ENCODE measurements around the gene CACNA1D. TPM values are rescaled to one million over a fixed set of nuclear protein-coding genes. Genes with fewer than 3 reads are reported as not detected.

The CACNA1D gene
- total and polyA plus RNA-seq, 8 donors = 5.3 to 22.8 (median 11.6) TPM

DNA sequence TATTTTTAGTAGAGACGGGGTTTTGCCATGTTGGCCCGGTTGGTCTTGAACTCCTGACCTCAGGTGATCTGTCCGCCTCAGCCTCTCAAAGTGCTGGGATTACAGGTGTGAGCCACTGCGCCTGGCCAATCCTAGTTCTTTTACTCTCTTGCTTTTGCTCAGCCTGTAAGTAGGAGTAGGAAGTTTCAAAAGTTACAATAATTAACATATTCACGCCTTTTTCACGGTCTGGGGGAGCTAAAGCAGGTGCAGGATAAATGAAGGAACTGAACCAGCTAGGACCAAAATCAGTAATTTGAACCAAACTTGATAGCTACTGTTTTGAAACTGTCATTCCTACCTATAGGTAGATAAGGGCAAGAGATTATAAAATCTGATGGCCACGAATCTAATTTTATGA lies 98.5 kb downstream of the CACNA1D start:
- ATAC-seq (no peak), DNase-seq (no peak), FAIRE-seq (no peak)
- no peaks in the 10 kb centered on the region for H3K36me3 ChIP-seq
- no peak overlapping the region for H3K27ac ChIP-seq
- H3K4me3 ChIP-seq = no peak overlapping the region
- 79 to 87% methylated on average over 7 of the region's 7 CpGs for WGBS, 2 donors
- TF ChIP-seq, protein P1, sequence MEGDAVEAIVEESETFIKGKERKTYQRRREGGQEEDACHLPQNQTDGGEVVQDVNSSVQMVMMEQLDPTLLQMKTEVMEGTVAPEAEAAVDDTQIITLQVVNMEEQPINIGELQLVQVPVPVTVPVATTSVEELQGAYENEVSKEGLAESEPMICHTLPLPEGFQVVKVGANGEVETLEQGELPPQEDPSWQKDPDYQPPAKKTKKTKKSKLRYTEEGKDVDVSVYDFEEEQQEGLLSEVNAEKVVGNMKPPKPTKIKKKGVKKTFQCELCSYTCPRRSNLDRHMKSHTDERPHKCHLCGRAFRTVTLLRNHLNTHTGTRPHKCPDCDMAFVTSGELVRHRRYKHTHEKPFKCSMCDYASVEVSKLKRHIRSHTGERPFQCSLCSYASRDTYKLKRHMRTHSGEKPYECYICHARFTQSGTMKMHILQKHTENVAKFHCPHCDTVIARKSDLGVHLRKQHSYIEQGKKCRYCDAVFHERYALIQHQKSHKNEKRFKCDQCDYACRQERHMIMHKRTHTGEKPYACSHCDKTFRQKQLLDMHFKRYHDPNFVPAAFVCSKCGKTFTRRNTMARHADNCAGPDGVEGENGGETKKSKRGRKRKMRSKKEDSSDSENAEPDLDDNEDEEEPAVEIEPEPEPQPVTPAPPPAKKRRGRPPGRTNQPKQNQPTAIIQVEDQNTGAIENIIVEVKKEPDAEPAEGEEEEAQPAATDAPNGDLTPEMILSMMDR (IDR thresholded peaks at IDR 0.05) = no peak
- intact Hi-C loops (cut with DNase I) = no loop called here
- no peaks in the 10 kb centered on the region for H3K27me3 ChIP-seq
- H3K9me3 ChIP-seq = no peaks in the 10 kb centered on the region
- H3K4me1 ChIP-seq = no peaks in the 10 kb centered on the region

DNA sequence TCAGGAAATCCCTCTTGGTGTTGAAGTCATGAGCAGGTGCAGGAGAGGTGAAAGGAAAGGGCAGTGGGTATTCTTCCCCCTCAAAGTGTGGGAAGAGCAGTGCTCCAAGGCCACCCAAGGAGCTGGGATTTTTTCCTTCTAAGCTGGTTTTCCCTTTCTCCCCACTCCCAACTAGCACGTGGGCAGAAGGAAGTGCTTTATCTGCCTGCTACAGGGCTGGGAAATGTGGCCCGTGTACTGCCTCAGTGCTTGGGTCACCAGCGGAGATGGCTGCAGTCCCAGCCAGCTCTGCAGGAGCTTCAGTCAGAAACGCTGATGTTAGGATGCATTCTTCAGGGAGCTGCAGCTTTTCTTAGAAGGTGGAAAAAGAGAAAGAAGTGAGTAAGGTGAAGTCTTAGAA lies 99.2 kb downstream of the CACNA1D start:
- Histone ChIP-seq H3K27ac (no peak overlapping the region), H3K9me3 (no peaks in the 10 kb centered on the region), H3K27me3 (no peaks in the 10 kb centered on the region), H3K4me3 (no peak overlapping the region), H3K4me1 (no peaks in the 10 kb centered on the region), H3K36me3 (no peaks in the 10 kb centered on the region)
- no peak for DNase-seq
- ATAC-seq = no peak
- no peak for FAIRE-seq
- TF ChIP-seq, protein P1 (IDR thresholded peaks at IDR 0.05) = no peak
- 54 to 60% methylated on average over 4 of the region's 4 CpGs for WGBS, 2 donors
- intact Hi-C loops (cut with DNase I) = no loop called here

DNA sequence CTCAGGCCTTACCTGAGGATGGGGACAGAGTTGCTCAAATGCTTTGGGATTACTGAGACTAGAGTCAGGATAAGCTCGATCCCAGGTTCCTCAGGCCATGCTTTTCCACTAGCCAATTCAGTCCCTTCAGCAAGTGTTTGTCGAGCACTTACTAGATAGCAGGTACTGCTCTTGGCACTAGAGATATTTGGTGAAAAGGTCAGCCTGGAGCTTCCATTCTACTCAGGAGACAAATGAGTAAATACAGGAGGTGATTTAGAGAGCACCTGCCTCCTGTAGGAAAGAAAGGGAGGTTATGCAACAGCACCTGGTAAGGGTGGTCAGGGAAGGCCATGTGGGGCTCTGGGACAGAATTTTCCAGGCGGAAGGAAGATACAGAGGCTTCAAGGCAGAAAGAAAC lies 99.9 kb downstream of the CACNA1D start:
- no peak for FAIRE-seq
- peak in 1 of 4 donors; percentile 25 for ATAC-seq
- WGBS, 2 donors = 73 to 74% methylated on average over 3 of the region's 3 CpGs
- intact Hi-C loops (cut with DNase I) = no loop called here
- H3K27me3 ChIP-seq = no peaks in the 10 kb centered on the region
- H3K9me3 ChIP-seq = no peaks in the 10 kb centered on the region
- H3K27ac ChIP-seq = no peak overlapping the region
- H3K4me3 ChIP-seq = no peak overlapping the region
- no peak for DNase-seq
- no peaks in the 10 kb centered on the region for H3K36me3 ChIP-seq
- TF ChIP-seq, protein P1 (IDR thresholded peaks at IDR 0.05) = no peak
- H3K4me1 ChIP-seq = no peaks in the 10 kb centered on the region

DNA sequence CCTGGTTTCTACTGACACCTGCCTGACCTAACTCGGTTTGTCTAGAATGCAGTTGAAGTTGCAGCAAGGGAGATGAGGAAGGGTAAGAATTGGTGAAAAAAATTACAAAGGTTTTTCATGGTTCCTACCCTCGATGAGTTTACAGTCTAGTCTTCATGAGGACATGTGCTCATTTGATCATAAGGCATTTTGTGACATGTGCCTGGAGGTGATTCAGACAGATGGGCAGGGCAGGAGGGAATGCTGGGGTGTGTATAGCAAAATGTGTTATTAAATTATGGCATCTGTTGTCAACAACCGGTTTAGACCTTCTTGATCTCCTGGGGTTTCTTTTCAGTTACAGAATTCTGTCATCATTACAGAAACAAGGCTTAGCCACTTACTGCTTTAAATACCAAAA lies 101.2 kb downstream of the CACNA1D start:
- intact Hi-C loops (cut with DNase I) = no loop called here

More for the DNA sequence above, 101.2 kb downstream of the CACNA1D start:
- no peak overlapping the region for H3K4me3 ChIP-seq
- no peaks in the 10 kb centered on the region for H3K36me3 ChIP-seq
- H3K4me1 ChIP-seq = no peaks in the 10 kb centered on the region
- FAIRE-seq (no peak), ATAC-seq (no peak), DNase-seq (no peak)
- H3K27ac ChIP-seq = no peak overlapping the region
- WGBS, 2 donors = 74 to 86% methylated on average over 3 of the region's 3 CpGs
- H3K27me3 ChIP-seq = no peaks in the 10 kb centered on the region
- TF ChIP-seq, protein P1 (IDR thresholded peaks at IDR 0.05) = no peak
- H3K9me3 ChIP-seq = no peaks in the 10 kb centered on the region
